H4 (cell line): ENCODE measurements around the gene OPN1LW. TPM values are rescaled to one million over a fixed set of nuclear protein-coding genes. Genes with fewer than 3 reads are reported as not detected.

Experiments used
- total RNA-seq: library from RNA; depleted of rRNA; stranded (reverse); fragments of >200 nt; shearing (Covaris generic); gene quantifications from 2 replicates; pipeline ENCODE4 v1.2.3, GENCODE V29; 2014; rRNA removed

OPN1LW gene
- total RNA-seq, 1 experiment from 2014 or later = not detected

Other genes with a start within 250 kb of the OPN1LW start
- gene AVPR2, start 239.6 kb upstream of the OPN1LW start, total RNA-seq = 0.14 and 0.33 TPM in 2 replicates
- 0.31 and 0.82 TPM in 2 replicates for gene ARHGAP4, start 218.0 kb upstream of the OPN1LW start, total RNA-seq
- 167 and 216 TPM in 2 replicates for gene NAA10, start 209.2 kb upstream of the OPN1LW start, total RNA-seq
- 0.10 TPM in 1 of 2 replicates, not detected in the other for gene RENBP, start 199.6 kb upstream of the OPN1LW start, total RNA-seq
- gene HCFC1, start 172.4 kb upstream of the OPN1LW start, total RNA-seq = 19.4 and 23.5 TPM in 2 replicates
- 2.2 and 2.7 TPM in 2 replicates for gene TMEM187, start 171.5 kb upstream of the OPN1LW start, total RNA-seq
- gene IRAK1, start 124.3 kb upstream of the OPN1LW start, total RNA-seq = 50.0 and 58.6 TPM in 2 replicates
- gene MECP2, start 46.5 kb upstream of the OPN1LW start, total RNA-seq = 24.9 and 28.3 TPM in 2 replicates
- not detected in 2 replicates for gene OPN1MW, start 38.4 kb downstream of the OPN1LW start, total RNA-seq
- gene OPN1MW2, start 75.5 kb downstream of the OPN1LW start, total RNA-seq = not detected in 2 replicates
- gene OPN1MW3, start 113.3 kb downstream of the OPN1LW start, total RNA-seq = not detected in 2 replicates
- not detected in 2 replicates for gene TEX28, start 150.9 kb downstream of the OPN1LW start, total RNA-seq
- gene TKTL1, start 151.6 kb downstream of the OPN1LW start, total RNA-seq = 2.1 TPM in 1 of 2 replicates, not detected in the other
- 409 and 458 TPM in 2 replicates for gene FLNA, start 230.4 kb downstream of the OPN1LW start, total RNA-seq
- 53.3 and 69.3 TPM in 2 replicates for gene EMD, start 235.1 kb downstream of the OPN1LW start, total RNA-seq